CMK (cell line): ENCODE results near the gene FBLN5.
"Not testable (repeated sequence)": the region's sequence is repeated elsewhere in the genome, so short reads cannot be mapped to it uniquely, and the experiment has no call there.

Experiments used
- DNase-seq: peaks from one replicate; pipeline ENCODE4 v3.0.0-alpha.2; 2010; ENCODE audit warnings: low read depth

The FBLN5 gene

DNA sequence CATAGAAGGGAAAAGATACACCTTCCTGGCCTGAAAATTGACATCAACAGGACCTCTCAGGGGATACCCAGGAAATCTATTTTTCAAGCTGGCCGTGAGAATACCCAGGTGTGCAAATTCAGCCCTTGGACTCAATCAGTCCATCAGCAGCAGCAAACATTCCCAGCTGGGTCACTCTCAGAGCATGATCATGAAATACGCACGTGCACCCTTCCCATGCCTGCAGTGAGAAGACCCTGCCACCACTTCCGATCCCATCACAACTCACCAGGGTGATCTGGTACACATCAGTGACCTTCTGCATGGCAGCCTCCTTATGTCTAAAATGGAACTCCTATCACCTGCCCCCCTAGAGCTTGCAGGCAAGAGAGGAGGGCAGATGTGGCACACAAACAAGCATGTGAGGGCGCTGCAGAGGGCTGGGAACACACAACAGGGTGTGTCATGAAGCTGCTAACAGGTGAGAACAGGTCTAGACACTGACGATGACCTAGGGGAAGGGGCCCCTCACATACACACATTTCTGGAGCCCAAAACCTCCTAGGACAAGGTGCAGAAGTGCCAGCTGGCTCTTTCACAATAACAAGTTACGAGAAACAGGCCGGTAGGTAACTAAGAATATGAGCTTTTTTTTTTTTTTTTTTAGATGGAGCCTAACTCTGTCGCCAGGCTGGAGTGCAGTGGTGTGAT is 42.4 kb downstream of the FBLN5 start:
- DNase-seq: no peak

- DNase-seq: no peak
Measured at GRCh38 chr14:91904483-91904882, 43.0 kb downstream of the FBLN5 start.

DNA sequence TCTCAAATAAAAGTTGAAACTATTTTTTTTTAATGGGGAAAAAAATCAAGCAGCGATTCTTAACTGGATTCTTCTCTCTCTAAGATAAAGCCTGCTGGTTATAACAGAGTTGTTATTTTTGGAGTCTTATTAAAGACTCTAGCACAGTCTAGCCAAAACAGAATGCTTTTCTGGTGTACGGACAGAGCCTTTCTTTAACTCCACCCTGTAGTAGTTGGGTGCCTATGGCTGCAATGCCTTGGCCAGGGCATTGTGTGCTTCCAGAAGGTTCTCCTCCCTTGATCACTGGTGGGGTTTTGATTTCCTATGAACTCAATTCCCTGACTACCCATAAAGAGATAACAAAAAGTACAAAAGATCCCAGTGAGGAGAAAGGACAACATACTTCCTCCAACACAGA is 44.4 kb downstream of the FBLN5 start:
- DNase-seq: no peak

GRCh38 chr14:91902336-91902735 is 45.2 kb downstream of the FBLN5 start:
- no peak for DNase-seq

DNA sequence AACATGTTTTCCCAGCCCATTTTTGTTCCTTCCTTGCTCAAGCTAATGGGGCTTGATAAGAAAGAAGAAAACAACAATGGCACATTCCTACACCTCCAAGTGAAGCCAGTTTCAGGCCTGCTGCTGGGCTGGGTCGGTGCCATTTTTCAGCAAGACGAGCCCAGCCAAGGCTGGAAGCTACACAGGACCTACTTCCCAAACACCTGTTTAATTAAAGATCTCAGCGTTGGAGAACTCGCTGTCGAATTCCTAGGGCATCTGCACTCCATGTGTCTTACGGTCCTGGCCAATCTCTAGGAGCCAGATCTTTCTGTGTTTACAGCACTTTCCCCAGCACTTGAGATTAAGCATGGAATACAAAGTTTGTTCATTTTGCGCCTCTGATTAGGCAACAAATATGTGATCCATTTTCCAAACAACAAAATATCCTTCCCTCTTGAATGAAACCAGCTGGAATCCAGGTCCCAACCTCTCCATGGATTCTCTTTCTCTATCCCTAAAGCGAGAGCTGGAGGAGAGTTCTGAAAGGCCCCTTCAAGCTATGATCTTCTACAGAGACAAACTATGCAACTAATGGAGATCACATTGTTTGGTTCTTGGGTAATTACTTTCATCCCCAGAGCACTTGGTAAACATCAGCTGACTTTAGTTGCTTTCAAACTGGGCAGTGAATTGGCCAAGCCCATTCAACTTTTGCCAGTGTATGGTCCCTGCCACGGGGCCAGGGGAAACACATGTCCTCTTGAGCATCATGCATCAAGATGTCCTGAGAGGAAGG is 45.9 kb downstream of the FBLN5 start:
- no peak for DNase-seq

DNA sequence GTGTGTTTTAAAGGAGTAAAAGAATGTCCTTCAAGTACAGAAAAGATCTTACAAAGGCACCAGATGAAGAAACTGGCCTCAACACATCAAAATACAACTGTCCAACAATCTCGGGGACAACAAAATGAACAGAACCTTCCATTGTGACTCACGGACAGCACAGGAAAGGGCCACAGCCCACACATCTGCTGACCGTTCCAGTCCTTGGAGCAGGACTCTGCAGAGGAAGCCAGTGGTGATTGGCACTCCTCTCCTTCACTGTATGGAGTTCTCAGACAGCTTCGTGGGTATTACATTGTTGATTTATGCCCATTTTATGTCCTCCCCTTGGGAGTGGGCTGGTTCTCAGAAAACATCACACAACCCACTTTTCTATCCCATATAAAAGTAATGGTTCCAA is 47.7 kb downstream of the FBLN5 start:
- DNase-seq: no peak

DNA sequence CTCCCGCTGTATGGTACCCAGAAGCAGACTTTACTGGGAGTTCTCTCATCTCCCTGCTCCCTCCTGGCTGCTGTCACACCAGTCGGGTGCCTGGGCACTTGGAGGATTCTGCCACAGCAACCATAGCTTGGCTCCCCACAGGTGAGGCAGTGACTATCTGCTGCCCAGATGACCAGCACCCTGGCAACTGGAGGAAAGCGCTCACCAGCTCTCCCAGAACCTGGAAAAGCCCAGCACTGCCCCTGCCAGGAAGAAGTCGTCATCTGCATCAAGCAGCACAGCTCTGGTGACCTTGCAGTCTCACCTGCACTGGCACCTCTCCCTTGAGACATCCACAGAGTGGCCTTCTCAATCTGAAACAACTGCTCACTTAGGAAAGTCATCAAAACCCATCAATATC is 48.3 kb downstream of the FBLN5 start:
- no peak for DNase-seq

- DNase-seq: no peak
Measured at GRCh38 chr14:91898372-91898771, 49.1 kb downstream of the FBLN5 start.

DNA sequence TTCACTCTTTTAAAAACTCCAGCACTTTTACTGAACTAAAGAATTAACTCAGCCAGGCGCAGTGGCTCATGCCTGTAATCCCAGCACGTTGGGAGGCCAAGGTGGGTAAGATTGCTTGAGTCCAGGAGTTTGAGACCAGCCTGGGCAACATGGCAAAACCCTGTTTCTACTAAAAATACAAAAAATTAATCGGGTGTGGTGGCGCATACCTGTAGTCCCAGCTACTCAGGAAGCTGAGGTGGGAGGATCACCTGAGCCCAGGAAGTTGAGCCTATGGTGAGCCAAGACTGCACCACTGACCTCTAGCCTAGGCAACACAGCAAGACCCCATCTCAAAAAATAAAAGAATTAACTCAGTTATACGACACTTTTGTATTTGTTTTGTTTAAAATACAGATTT is 49.8 kb downstream of the FBLN5 start:
- not testable (repeated sequence) for DNase-seq

DNA sequence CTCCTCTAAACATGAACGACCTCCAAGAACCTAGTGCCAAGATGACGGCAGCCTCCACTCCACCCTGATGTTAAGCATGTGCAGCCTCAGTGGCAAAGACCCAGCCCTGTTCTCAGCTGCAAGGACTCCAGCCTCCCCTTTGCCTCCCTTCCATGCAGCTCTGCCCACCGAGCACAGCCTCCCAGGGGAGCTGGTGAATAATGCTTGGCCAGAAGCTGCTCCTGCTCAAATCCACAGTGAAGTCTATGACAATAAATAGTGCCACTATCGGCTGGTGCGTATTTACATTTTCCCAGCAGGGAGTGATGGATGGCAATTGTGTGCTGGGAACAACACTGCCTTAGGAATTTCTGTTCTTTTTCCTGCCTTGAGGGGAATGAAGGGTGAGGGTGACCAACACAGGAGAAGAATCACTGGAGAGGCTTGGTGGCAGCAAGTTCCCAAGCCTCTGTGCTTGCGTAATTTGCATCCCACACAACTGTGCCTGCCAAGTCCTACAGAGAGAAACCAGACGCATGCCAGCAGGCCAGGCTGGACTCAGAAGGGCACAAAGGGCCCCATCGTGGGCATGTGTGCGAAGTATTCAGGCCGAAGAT is 50.3 kb downstream of the FBLN5 start:
- no peak for DNase-seq

GRCh38 chr14:91896419-91896818 is 51.1 kb downstream of the FBLN5 start:
- DNase-seq: no peak

GRCh38 chr14:91893669-91894068 is 53.8 kb downstream of the FBLN5 start:
- DNase-seq: no peak

DNA sequence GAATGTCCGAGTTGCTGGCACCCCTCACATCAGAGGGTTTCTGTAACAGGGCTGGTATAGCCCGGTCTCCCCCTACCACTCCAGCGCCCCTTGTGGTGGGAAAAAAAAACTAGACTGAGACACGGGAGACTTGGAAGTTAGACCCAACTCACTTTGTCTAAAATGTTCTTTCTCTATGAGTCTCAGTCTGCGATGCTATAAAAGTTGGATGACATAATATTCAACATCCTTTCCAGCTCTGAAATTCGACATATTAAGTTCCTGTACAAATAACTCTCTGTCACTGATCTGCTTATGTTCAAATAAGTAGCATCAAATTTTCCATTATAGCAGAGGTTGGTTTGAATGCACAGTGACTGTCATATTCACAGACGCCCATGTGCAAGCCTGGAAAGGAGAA is 54.5 kb downstream of the FBLN5 start:
- peak; percentile 11 for DNase-seq

- no peak for DNase-seq
Measured at GRCh38 chr14:91891721-91892220, 55.7 kb downstream of the FBLN5 start.

GRCh38 chr14:91891101-91891500 is 56.4 kb downstream of the FBLN5 start:
- no peak for DNase-seq

- DNase-seq: no peak
Measured at GRCh38 chr14:91890291-91890749, 57.2 kb downstream of the FBLN5 start.

DNA sequence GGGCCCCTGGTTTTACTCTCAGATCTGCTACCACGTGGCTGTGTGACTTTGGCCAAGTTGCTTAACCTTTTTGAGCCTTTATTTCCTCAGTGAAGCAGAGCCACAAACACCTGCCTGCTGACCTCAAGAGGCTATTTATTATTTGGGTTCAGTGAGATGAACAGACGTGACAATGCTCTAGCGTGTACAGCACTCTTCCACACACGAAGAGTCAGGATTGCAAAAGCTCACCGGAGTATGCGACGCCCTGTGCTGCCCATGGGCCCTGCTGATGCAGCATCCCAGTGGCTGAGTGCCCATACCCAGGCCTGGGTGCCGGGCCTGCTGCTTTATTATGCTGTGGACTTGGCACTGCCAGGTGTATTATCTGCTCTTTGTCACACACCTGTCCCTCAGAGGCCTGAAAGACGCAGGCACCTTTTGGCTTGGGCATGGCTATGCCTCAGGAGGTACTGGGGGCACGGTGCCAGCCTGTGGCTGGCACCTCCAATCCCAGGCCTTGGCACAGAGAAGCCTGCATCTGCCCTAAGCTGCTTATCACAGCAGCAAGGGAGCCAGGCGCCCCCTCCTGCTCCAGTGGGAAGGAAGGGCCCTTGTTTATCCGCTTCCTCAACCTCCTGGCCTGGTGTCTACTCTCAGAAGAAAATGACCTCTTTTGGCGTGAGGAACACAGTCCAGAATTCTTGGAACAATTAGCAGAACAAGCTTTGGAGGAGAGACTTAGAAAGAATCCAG is 57.9 kb downstream of the FBLN5 start:
- DNase-seq: no peak

DNA sequence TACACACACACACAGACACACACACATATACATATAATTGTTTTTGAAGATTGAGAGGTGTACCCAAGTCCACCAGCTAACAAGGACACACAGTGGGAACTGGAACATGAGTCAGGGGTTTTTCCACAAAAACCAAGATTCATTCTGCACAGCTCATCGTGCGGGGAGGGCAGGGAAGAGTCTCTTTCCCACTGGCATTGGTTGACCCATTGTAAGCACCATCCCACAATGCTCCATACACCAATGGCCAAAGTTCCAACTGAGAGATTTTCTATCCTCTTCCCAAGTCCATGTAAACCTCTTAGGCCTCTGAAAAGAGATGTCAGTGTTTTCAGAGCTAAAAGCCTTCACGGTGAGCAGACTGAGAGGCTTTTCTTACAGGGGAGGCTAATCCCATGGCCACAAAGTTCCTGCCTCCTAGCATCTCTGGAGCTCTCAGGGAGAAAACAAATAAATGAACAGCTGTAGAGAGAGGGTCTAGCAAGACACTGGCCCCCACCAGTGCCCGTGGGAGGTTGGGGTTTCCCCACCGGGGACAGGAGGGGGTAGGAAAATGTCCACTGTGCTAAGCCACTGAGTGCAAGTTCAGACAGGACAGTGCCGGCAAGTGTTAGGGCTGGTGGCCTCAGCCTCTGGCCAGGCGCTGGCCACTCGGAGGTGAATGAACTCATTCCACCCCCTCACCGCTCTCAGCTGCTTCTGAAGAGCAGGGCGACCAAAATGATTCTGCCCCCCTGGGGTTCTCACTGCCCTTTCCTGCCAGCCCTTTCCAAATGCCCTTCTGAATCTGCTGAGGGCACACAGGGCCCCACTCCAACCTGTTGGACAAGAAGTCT is 58.6 kb downstream of the FBLN5 start:
- no peak for DNase-seq

GRCh38 chr14:91886961-91887360 is 60.5 kb downstream of the FBLN5 start:
- no peak for DNase-seq

GRCh38 chr14:91885839-91886238 is 61.7 kb downstream of the FBLN5 start:
- no peak for DNase-seq

GRCh38 chr14:91885113-91885712 is 62.3 kb downstream of the FBLN5 start:
- DNase-seq: no peak
